Testis (tissue), 3 donors: ENCODE measurements around the gene UBE2D1. TPM values are rescaled to one million over a fixed set of nuclear protein-coding genes. Genes with fewer than 3 reads are reported as not detected.

Experiments used
- DNase-seq: peaks from one replicate; pipeline ENCODE4 v3.0.0-alpha.2; 2019
- H3K27ac ChIP-seq, 2 donors: fragments of 200-600 bp; sonication (generic); one replicate each; pipeline ENCODE4 v1.5.1; 2019
- H3K27me3 ChIP-seq: fragments of 200-600 bp; sonication (generic); one replicate; pipeline ENCODE4 v1.5.1; 2019
- H3K36me3 ChIP-seq: fragments of 200-600 bp; sonication (generic); one replicate; pipeline ENCODE4 v1.5.1; 2017; ENCODE audit warnings: low read depth; ENCODE audit errors: missing control alignments
- H3K4me1 ChIP-seq: fragments of 200-600 bp; sonication (generic); one replicate; pipeline ENCODE4 v1.5.1; 2019
- H3K4me3 ChIP-seq, 2 donors: fragments of 200-600 bp; sonication (generic); one replicate each; pipeline ENCODE4 v1.5.1; 2017 to 2019
- H3K9me3 ChIP-seq: fragments of 200-600 bp; sonication (generic); one replicate; pipeline ENCODE4 v1.5.1; 2017
- CTCF ChIP-seq, 3 experiments: fragments of 450-650 bp in 2 of 3; fragments of 200-600 bp in 1 of 3; sonication (generic) in 1 of 3; IDR thresholded peaks; one replicate each; pipeline ENCODE4 v1.5.1; 2016 to 2019; ENCODE audit warnings: antibody characterized with exemption in 3 of 3, mild to moderate bottlenecking in 2 of 3, moderate library complexity in 1 of 3
- POLR2A ChIP-seq: fragments of 450-650 bp; IDR thresholded peaks from one replicate; pipeline ENCODE4 v1.6.1; 2017; ENCODE audit warnings: antibody characterized with exemption, mild to moderate bottlenecking, moderate library complexity
- WGBS, 2 donors: methylation state at CpG; one replicate each; pipeline ENCODE4 v1.1.5; 2018; 5-methylcytosine and 5-hydroxymethylcytosine counted together
- intact Hi-C: fragments of 100-400 bp; cut with DNase I; formaldehyde crosslinking; loops from one replicate; pipeline ENCODE4 v1.15.1; 2023; ENCODE audit warnings: low total_unique reads
- polyA plus RNA-seq: library from polyadenylated mRNA; stranded (reverse); fragments of 350-450 nt; fragmentation: Illumina TruSeq; extraction: RNeasy Lipid Tissue Mini Kit (QIAGEN cat#74804); gene quantifications from one replicate; pipeline ENCODE4 v1.2.3, GENCODE V29; 2014; ENCODE audit warnings: low read depth, low replicate concordance; ENCODE audit not compliant: insufficient read depth
- total RNA-seq, 2 donors: library from RNA; depleted of rRNA; stranded (reverse); fragments of >200 nt; gene quantifications; one replicate each; pipeline ENCODE4 v1.2.3, GENCODE V29; 2016

UBE2D1 gene
- total and polyA plus RNA-seq, 3 donors from 2014 or later: 8.4 to 13.1 (median 10.0) TPM

DNA sequence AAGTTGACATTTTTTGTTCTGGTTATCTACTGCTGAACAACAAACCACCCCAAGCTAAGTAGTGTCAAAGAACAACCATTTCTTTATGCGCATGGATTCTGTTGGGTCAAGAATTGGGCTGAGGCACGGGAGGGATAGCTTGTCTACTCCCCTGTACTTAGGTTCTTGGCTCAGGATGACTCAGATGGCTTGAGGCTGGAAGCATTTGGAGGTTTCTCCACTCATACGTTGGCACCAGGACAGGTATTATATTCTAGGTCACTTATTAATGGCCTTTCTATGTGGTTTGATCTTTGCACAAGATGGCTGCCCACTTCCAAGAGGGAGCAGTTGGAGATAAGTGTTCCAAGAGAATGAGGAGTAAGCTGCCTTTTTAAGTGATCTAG is 38.6 kb downstream of the UBE2D1 start:
- 82 to 91% methylated on average over 3 of the region's 3 CpGs for WGBS, 2 donors

GRCh38 chr10:58382489-58382995 is 47.7 kb downstream of the UBE2D1 start:
- no peaks in the 10 kb centered on the region for H3K9me3 ChIP-seq
- no peak overlapping the region for H3K4me3 ChIP-seq
- DNase-seq: no peak
- WGBS, 2 donors: 82 to 90% methylated on average over 2 of the region's 2 CpGs
- H3K27ac ChIP-seq: no peak overlapping the region
- no peaks in the 10 kb centered on the region for H3K27me3 ChIP-seq
- TF ChIP-seq POLR2A (no peak), CTCF (IDR thresholded peaks at IDR 0.05) (no peak)
- no peaks in the 10 kb centered on the region for H3K36me3 ChIP-seq
- intact Hi-C loops: no loop called here
- peaks cover 20% of the 10 kb centered on the region for H3K4me1 ChIP-seq

More for the DNA sequence above, 38.6 kb downstream of the UBE2D1 start:
- no peak overlapping the region for H3K27ac ChIP-seq
- no peak overlapping the region for H3K4me3 ChIP-seq
- TF ChIP-seq POLR2A: no peak
- no peak for TF ChIP-seq CTCF (IDR thresholded peaks at IDR 0.05)
- intact Hi-C loops: no loop called here
- no peaks in the 10 kb centered on the region for H3K36me3 ChIP-seq
- H3K4me1 ChIP-seq: no peaks in the 10 kb centered on the region
- DNase-seq: no peak
- no peaks in the 10 kb centered on the region for H3K27me3 ChIP-seq
- H3K9me3 ChIP-seq: no peaks in the 10 kb centered on the region

GRCh38 chr10:58384095-58384494 is 49.3 kb downstream of the UBE2D1 start:
- Histone ChIP-seq H3K27me3 (no peaks in the 10 kb centered on the region), H3K4me1 (peaks cover 20% of the 10 kb centered on the region), H3K36me3 (no peaks in the 10 kb centered on the region), H3K4me3 (peak overlapping the region; percentile 88 to 94), H3K27ac (peak overlapping the region in 1 of 2 donors; percentile 92), H3K9me3 (no peaks in the 10 kb centered on the region)
- intact Hi-C loops: no loop called here
- TF ChIP-seq CTCF (IDR thresholded peaks at IDR 0.05): no peak
- no peak for TF ChIP-seq POLR2A
- 41 to 43% methylated on average over 3 of the region's 3 CpGs for WGBS, 2 donors
- DNase-seq: no peak

DNA sequence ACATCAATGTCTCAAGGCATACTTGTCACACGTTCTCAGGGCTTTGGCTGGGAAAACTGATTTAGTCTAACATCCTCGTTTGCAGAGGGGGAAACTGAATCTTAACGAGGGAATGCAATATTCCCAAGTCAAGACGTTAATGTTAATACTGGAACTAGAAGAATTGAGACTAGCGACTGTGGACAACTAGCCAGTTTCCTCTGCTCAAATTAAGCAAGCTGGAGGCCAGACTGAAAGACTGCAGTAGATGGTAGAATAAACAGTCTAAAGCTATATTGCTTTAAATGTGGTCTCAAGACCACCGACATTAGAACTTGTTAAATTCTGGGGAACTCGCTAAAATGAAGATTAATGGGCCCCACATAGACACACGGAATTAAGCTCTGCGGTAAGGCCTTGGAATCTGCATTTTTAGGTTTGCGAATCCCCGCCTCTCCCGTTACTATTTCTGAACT is 49.8 kb downstream of the UBE2D1 start:
- H3K9me3 ChIP-seq: no peaks in the 10 kb centered on the region
- peak overlapping the region; percentile 88 to 94 for H3K4me3 ChIP-seq
- 0 to 1% methylated on average over 12 of the region's 12 CpGs for WGBS, 2 donors
- no peaks in the 10 kb centered on the region for H3K36me3 ChIP-seq
- TF ChIP-seq POLR2A (no peak), CTCF (IDR thresholded peaks at IDR 0.05) (no peak)
- H3K4me1 ChIP-seq: peaks cover 20% of the 10 kb centered on the region
- no peak for DNase-seq
- intact Hi-C loops: no loop called here
- peak overlapping the region; percentile 92 to 97 for H3K27ac ChIP-seq
- H3K27me3 ChIP-seq: no peaks in the 10 kb centered on the region
